Cardiac muscle cell (in vitro differentiated cells and primary cell): ENCODE results near the gene IL17REL. TPM values are rescaled to one million over a fixed set of nuclear protein-coding genes. Genes with fewer than 3 reads are reported as not detected.

Experiments used
- DNase-seq, 2 donors: peaks; one replicate each; pipeline versions ENCODE4 v3.0.0 to v3.0.0-alpha.2; 2010 to 2017; ENCODE audit warnings: low read depth in 1 of 2, low spot score in 1 of 2
- H3K27ac ChIP-seq: fragments of 200-600 bp; sonication (generic); 2 replicates; pipeline ENCODE4 v1.5.1; 2016
- H3K27me3 ChIP-seq: fragments of 200-600 bp; sonication (generic); 2 replicates; pipeline ENCODE4 v1.6.0; 2016; ENCODE audit warnings: control low read depth
- H3K36me3 ChIP-seq: fragments of 200-600 bp; sonication (generic); 2 replicates; pipeline ENCODE4 v1.5.1; 2016; ENCODE audit warnings: control low read depth
- H3K4me1 ChIP-seq: fragments of 200-600 bp; sonication (generic); 2 replicates; pipeline ENCODE4 v1.8.1; 2017; ENCODE audit warnings: low read depth, mild to moderate bottlenecking, mixed run types
- H3K4me3 ChIP-seq: fragments of 200-600 bp; sonication (generic); 2 replicates; pipeline ENCODE4 v1.5.1; 2016; ENCODE audit warnings: mild to moderate bottlenecking
- H3K9me3 ChIP-seq: fragments of 200-600 bp; sonication (generic); 2 replicates; pipeline ENCODE4 v1.5.1; 2017; ENCODE audit warnings: low read depth, mild to moderate bottlenecking, control low read depth
- polyA plus RNA-seq: library from polyadenylated mRNA; unstranded; fragments of >200 nt; fragmentation: Nextera tagmentation; extraction: Ambion mirVana; gene quantifications from 2 replicates; pipeline ENCODE4 v1.2.1, GENCODE V29; 2016
- total RNA-seq: library from RNA; depleted of rRNA; stranded (reverse); fragments of >200 nt; gene quantifications from 2 replicates; pipeline ENCODE4 v1.2.3, GENCODE V29; 2016
- TF ChIP-seq, protein P1 (sequence below): IDR thresholded peaks from 2 replicates; pipeline ENCODE4 v1.5.1; 2012; ENCODE audit warnings: low read depth, mild to moderate bottlenecking, low read length

Gene IL17REL
- total and polyA plus RNA-seq, 2 experiments from 2014 or later: 1.8 TPM; not detected in 1

DNA sequence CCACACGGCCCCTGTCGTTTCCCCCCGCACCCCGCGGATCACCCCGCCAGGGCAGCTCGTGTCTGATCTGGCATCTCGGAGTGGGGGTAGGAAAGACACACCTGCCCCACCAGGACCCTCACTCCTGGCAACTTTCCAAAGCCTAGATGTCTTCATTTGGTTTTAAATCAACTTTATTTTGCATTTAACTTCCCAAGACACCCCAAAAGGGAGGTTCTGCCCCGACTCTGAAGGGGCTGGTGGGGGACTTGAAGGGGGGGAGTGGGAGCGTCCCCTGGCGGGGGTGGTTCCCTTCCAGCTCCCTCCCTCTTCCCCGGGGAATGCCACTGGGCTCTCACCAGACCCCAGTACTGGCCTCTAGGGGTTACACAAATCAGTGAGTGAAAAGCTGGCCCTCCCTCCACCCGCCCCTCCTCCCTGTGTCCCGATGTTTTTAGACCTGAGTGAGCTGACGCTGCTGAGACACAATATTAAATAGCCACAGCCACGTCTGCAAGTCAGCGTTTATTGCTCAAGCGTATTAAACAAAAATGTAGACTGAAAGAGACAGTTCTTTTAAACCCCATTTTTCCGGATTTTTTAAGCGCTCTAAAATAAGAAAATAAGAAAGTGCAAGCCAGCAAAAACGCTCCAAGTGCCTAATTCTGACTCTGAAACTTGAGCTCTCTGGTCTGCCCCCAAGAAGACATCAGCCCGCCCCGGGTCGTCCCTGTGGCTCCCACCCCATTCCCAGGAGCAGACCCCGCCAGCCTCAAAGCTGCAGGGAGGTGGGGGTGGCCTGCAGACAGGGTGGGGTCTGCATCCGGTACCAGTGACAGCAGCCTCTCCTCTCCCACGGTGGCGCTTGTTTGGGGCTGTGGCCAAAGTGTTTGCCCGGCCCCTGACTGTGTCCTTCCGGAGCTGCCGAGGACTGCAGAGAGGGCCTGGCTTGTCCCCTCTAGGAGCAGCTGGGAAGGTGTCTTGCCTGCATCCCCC, 46.6 kb upstream of the IL17REL start:
- DNase-seq: peak; percentile 72 to 78
- Histone ChIP-seq H3K27me3 (peaks cover 12% of the 10 kb centered on the region), H3K4me1 (peaks cover 21% of the 10 kb centered on the region), H3K4me3 (peak overlapping the region; percentile 9), H3K27ac (peak overlapping the region; percentile 14), H3K9me3 (no peaks in the 10 kb centered on the region), H3K36me3 (no peaks in the 10 kb centered on the region)
- TF ChIP-seq, protein P1, sequence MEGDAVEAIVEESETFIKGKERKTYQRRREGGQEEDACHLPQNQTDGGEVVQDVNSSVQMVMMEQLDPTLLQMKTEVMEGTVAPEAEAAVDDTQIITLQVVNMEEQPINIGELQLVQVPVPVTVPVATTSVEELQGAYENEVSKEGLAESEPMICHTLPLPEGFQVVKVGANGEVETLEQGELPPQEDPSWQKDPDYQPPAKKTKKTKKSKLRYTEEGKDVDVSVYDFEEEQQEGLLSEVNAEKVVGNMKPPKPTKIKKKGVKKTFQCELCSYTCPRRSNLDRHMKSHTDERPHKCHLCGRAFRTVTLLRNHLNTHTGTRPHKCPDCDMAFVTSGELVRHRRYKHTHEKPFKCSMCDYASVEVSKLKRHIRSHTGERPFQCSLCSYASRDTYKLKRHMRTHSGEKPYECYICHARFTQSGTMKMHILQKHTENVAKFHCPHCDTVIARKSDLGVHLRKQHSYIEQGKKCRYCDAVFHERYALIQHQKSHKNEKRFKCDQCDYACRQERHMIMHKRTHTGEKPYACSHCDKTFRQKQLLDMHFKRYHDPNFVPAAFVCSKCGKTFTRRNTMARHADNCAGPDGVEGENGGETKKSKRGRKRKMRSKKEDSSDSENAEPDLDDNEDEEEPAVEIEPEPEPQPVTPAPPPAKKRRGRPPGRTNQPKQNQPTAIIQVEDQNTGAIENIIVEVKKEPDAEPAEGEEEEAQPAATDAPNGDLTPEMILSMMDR: peak; percentile 24

DNA sequence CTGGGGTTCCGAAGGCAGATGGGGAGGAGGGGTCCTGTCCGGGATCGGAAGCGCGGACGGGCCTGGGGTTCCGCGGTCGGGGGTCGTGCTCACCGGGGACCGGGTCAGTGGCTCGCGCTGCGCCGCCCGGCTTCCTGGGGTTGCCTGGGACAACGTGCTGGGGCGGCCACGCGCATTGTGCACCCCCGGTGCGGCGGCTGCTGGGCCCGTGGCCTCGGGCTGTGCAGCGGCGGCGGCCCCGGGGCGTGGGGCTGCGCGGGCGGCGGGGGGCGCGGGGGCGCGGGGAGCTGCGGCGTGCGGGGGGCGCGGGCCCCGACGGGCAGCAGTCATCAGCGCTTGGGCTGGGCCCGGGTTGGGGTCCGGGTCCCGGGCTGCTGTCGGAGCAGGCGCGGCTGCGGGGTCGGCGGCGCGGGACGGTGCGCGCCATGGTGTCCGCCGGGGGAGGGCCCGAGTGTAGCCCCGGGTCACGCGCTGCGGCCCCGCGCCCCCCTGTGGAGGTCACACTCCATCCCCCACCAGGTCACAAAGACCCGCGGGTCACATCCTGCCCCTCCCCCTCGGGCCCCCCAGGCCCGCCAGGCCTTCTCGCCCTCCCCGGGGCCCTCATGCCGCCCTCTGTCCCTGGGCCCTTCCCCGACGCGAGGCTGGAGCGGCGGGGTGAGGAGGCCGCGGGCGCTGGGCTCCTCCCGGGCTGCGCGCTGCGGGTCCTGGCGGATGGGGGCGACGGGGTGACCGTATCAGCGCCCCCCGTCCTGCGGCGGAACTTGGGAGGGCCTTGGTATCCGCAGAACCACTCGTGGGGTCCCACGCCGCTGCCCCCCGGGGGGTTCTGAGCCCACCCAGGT, 45.7 kb upstream of the IL17REL start, which contains the start of gene TTLL8:
Gene TTLL8 (minus strand): TSS at position 238 of the 845 bp plus-strand sequence.
- Histone ChIP-seq H3K27ac (no peak within 1 kb of the TSS), H3K9me3 (no peaks in the 10 kb centered on the region), H3K4me3 (peak within 1 kb of the TSS; percentile 9), H3K4me1 (peaks cover 21% of the 10 kb centered on the region), H3K36me3 (no peaks in the 10 kb centered on the region), H3K27me3 (peaks cover 12% of the 10 kb centered on the region)
- peak in 1 of 2 donors; percentile 19 for DNase-seq
- TF ChIP-seq, protein P1: no peak

DNA sequence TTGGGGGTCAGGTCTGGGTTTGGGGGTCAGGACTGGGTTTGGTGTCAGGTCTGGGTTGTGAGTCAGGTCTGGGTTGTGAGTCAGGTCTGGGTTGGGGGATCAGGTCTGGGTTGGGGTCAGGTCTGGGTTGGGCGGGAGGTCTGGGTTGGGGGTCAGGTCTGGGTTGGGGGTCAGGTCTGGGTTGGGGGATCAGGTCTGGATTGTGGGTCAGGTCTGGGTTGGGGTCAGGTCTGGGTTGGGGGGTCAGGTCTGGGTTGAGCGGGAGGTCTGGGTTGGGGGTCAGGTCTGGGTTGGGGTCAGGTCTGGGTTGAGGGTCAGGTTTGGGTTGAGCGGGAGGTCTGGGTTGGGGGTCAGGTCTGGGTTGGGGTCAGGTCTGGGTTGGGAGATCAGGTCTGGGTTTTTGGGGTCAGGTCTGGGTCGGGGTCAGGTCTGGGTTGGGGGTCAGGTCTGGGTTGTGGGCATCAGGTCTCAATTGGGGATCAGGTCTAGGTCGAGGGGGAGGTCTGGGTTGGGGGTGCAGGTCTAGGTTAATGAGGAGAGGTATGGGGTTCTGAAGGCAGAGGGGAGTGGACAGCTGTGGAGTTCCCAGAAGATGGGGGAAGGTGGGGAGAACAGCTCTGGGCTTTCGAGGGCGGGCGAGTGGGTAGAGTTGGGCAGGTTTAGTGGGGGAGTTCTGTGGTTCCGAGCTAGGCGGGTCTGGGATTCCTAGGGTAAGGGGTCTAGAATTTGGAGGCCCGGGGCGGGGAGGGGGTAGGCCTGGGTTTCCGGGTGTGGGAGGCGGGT, 44.9 kb upstream of the IL17REL start:
- Histone ChIP-seq H3K9me3 (no peaks in the 10 kb centered on the region), H3K4me3 (no peak overlapping the region), H3K27me3 (peaks cover 12% of the 10 kb centered on the region), H3K36me3 (no peaks in the 10 kb centered on the region), H3K4me1 (peaks cover 21% of the 10 kb centered on the region), H3K27ac (no peak overlapping the region)
- TF ChIP-seq, protein P1: no peak
- DNase-seq: no peak

DNA sequence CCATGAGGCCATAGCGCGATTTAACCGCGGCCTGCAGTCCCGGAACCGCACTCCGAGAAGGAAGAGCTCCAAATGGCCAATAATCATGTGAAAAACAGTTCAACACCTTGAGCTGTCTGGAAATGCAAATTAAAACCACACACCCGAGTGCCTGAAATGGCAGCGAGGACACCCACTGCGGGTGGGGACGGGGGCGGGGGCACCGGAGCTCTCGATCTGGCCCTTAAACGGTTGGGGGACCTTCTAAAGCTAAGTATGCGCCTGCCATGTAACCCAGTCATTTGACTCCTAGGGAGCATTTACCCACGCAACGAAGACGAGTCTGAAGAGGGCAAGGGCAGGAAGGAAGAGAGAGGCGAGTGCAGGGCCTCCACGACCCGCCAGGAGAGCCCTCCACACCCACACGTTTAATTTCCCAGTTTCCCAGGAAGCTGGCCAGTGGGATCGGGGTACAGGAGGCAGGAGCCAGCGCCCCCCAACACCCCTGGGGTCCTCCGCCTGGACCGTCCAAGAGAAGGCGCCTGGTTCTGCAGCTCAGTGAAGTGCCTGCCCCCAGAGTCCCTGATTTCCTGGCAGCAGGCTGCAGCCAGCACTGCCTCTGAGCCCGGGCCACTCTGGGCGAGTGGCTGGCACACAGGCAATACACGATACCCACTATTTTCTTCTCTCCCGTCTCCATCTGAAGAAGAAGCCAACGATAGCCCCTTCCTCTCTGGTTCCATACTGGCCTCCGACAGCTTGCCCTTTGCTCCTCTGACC, 43.8 kb upstream of the IL17REL start:
- no peaks in the 10 kb centered on the region for H3K9me3 ChIP-seq
- peaks cover 12% of the 10 kb centered on the region for H3K27me3 ChIP-seq
- no peak overlapping the region for H3K27ac ChIP-seq
- H3K4me1 ChIP-seq: peaks cover 20% of the 10 kb centered on the region
- H3K36me3 ChIP-seq: no peaks in the 10 kb centered on the region
- TF ChIP-seq, protein P1: no peak
- DNase-seq: no peak
- H3K4me3 ChIP-seq: no peak overlapping the region
